H1 (cell line): Measurements from ENCODE around the gene SMYD4. TPM values are rescaled to one million over a fixed set of nuclear protein-coding genes. Genes with fewer than 3 reads are reported as not detected.

Experiments
- CTCF ChIA-PET: fragments of 300-600 bp; sonication (Branson Sonifier 250); formaldehyde crosslinking; loops from one replicate; lab custom pipeline; 2021; ENCODE audit not compliant: partially characterized antibody; lab: Charles Lee
- POLR2A ChIA-PET: fragments of 300-600 bp; sonication (Branson Sonifier 250); formaldehyde crosslinking; loops from one replicate; lab custom pipeline; 2021; ENCODE audit warnings: inconsistent platforms; ENCODE audit not compliant: partially characterized antibody; lab: Charles Lee
- DNase-seq, 2 experiments: peaks; one replicate each; pipeline versions ENCODE4 v3.0.0 to v3.0.0-alpha.2; 2010 to 2022; ENCODE audit warnings: low spot score in 2 of 2, low read depth in 1 of 2, mixed read lengths in 1 of 2
- FAIRE-seq: peaks from 2 replicates; lab custom pipeline; 2011; peaks lifted over from hg19 to GRCh38; lab: Jason Lieb, UNC
- H2AFZ ChIP-seq: 2 replicates; pipeline ENCODE4 v1.8.1; 2012; ENCODE audit warnings: low read length, inconsistent platforms
- H2AK5ac ChIP-seq: 2 replicates; pipeline ENCODE4 v1.6.1; 2013; ENCODE audit warnings: low read depth, low read length
- H2BK120ac ChIP-seq: replicated peaks from 2 replicates; pipeline ENCODE3; 2013; ENCODE audit warnings: low read depth, low read length, inconsistent platforms
- H2BK12ac ChIP-seq: 2 replicates; pipeline ENCODE4 v1.6.1; 2013; ENCODE audit warnings: low read depth, low read length
- H2BK15ac ChIP-seq: 2 replicates; pipeline ENCODE4 v1.6.1; 2013; ENCODE audit warnings: low read length
- H2BK20ac ChIP-seq: 2 replicates; pipeline ENCODE4 v1.6.1; 2013; ENCODE audit warnings: low read length
- H2BK5ac ChIP-seq: 2 replicates; pipeline ENCODE4 v1.6.1; 2013; ENCODE audit warnings: low read depth, low read length
- H3K14ac ChIP-seq: 2 replicates; pipeline ENCODE4 v1.6.1; 2013; ENCODE audit warnings: inconsistent platforms; ENCODE audit not compliant: insufficient read length
- H3K18ac ChIP-seq: 2 replicates; pipeline ENCODE4 v1.6.1; 2013; ENCODE audit warnings: low read length; ENCODE audit errors: extremely low read depth
- H3K23ac ChIP-seq: 2 replicates; pipeline ENCODE4 v1.6.1; 2013; ENCODE audit warnings: inconsistent platforms; ENCODE audit not compliant: insufficient read length
- H3K23me2 ChIP-seq: 2 replicates; pipeline ENCODE4 v1.6.1; 2013; ENCODE audit warnings: low read depth, low read length
- H3K27ac ChIP-seq: 2 replicates; pipeline ENCODE4 v1.6.1; 2011; ENCODE audit warnings: low read depth, low read length, inconsistent platforms
- H3K27me3 ChIP-seq, 4 experiments: replicated peaks in 1 of 4; 1 replicate in 1 of 4; 2 replicates in 3 of 4; pipeline versions ENCODE4 v1.6.1 to v1.8.1; 2011 to 2013; ENCODE audit warnings: low read length in 3 of 4, mild to moderate bottlenecking in 3 of 4, inconsistent platforms in 2 of 4, mixed read lengths in 2 of 4, moderate library complexity in 1 of 4; ENCODE audit not compliant: control insufficient read depth in 3 of 4, insufficient read depth in 3 of 4; ENCODE audit errors: extremely low read depth in 1 of 4
- H3K36me3 ChIP-seq, 4 experiments: 2 replicates each; pipeline versions ENCODE4 v1.6.1 to v1.8.1; 2011 to 2013; ENCODE audit warnings: mild to moderate bottlenecking in 4 of 4, low read length in 3 of 4, moderate library complexity in 2 of 4, control low read depth in 1 of 4, inconsistent platforms in 1 of 4; ENCODE audit not compliant: insufficient read depth in 4 of 4, control insufficient read depth in 2 of 4
- H3K4ac ChIP-seq: replicated peaks from 2 replicates; pipeline ENCODE3; 2013; ENCODE audit warnings: low read length, low read depth, mixed read lengths, inconsistent platforms; ENCODE audit not compliant: insufficient read length
- H3K4me1 ChIP-seq, 4 experiments: replicated peaks in 1 of 4; 1 replicate in 1 of 4; 2 replicates in 3 of 4; pipeline versions ENCODE4 v1.6.1 to v1.8.1; 2011 to 2013; ENCODE audit warnings: low read length in 3 of 4, inconsistent platforms in 2 of 4, mixed read lengths in 1 of 4; ENCODE audit not compliant: insufficient read depth in 4 of 4, control insufficient read depth in 3 of 4
- H3K4me2 ChIP-seq, 2 experiments: 2 replicates each; pipeline versions ENCODE4 v1.6.1 to v1.8.1; 2011 to 2013; ENCODE audit warnings: low read depth in 2 of 2, low read length in 2 of 2, control low read depth in 1 of 2, inconsistent platforms in 1 of 2, mild to moderate bottlenecking in 1 of 2; ENCODE audit not compliant: insufficient read depth in 1 of 2
- H3K4me3 ChIP-seq, 4 experiments: fragments of 200-600, 300-600 bp in 1 of 4; sonication (generic), shearing (Covaris generic), sonication (Bioruptor Twin) in 1 of 4; 2 replicates each; pipeline versions ENCODE4 v1.5.1 to v1.8.1; 2011 to 2016; ENCODE audit warnings: low read length in 4 of 4, low read depth in 3 of 4, control low read depth in 2 of 4, inconsistent platforms in 2 of 4, mild to moderate bottlenecking in 2 of 4, mixed read lengths in 1 of 4, moderate library complexity in 1 of 4; ENCODE audit not compliant: insufficient read depth in 2 of 4; ENCODE audit errors: extremely low read depth in 1 of 4
- H3K56ac ChIP-seq: replicated peaks from 2 replicates; pipeline ENCODE3; 2013; ENCODE audit warnings: low read depth, mild to moderate bottlenecking, mixed read lengths, low read length, inconsistent platforms; ENCODE audit not compliant: insufficient read length
- H3K79me1 ChIP-seq: 2 replicates; pipeline ENCODE4 v1.6.1; 2013; ENCODE audit warnings: low read depth, low read length, control low read depth
- H3K79me2 ChIP-seq, 2 experiments: 2 replicates each; pipeline versions ENCODE4 v1.6.1 to v1.8.1; 2012 to 2013; ENCODE audit warnings: low read length in 2 of 2, mild to moderate bottlenecking in 2 of 2, inconsistent platforms in 1 of 2; ENCODE audit not compliant: insufficient read depth in 2 of 2, control insufficient read depth in 1 of 2
- H3K9ac ChIP-seq, 4 experiments: replicated peaks in 1 of 4; 1 replicate in 1 of 4; 2 replicates in 3 of 4; pipeline versions ENCODE4 v1.6.1 to v1.8.1; 2011 to 2013; ENCODE audit warnings: low read depth in 3 of 4, low read length in 3 of 4, control low read depth in 2 of 4, mild to moderate bottlenecking in 2 of 4, moderate library complexity in 2 of 4, inconsistent platforms in 1 of 4; ENCODE audit errors: extremely low read depth in 1 of 4
- H3K9me3 ChIP-seq, 2 experiments: 2 replicates each; pipeline versions ENCODE4 v1.6.1 to v1.8.1; 2012 to 2013; ENCODE audit warnings: mild to moderate bottlenecking in 2 of 2, moderate library complexity in 2 of 2, control low read depth in 1 of 2, inconsistent platforms in 1 of 2, low read depth in 1 of 2, low read length in 1 of 2, mixed read lengths in 1 of 2; ENCODE audit not compliant: insufficient read depth in 2 of 2
- H4K20me1 ChIP-seq, 2 experiments: replicated peaks in 1 of 2; 2 replicates each; pipeline versions ENCODE3 to v1.8.1; 2011 to 2013; ENCODE audit warnings: inconsistent platforms in 2 of 2, low read length in 2 of 2, mild to moderate bottlenecking in 1 of 2; ENCODE audit not compliant: insufficient read depth in 2 of 2, control insufficient read depth in 1 of 2
- H4K5ac ChIP-seq: 2 replicates; pipeline ENCODE4 v1.6.1; 2013; ENCODE audit warnings: low read length, low read depth, mixed read lengths, inconsistent platforms; ENCODE audit not compliant: insufficient read length
- H4K8ac ChIP-seq: 2 replicates; pipeline ENCODE4 v1.8.0; 2013; ENCODE audit warnings: mild to moderate bottlenecking, moderate library complexity, low read length, inconsistent platforms; ENCODE audit not compliant: insufficient read depth; ENCODE audit errors: extremely low read depth
- H4K91ac ChIP-seq: replicated peaks from 2 replicates; pipeline ENCODE3; 2013; ENCODE audit warnings: low read length, mixed read lengths, inconsistent platforms; ENCODE audit not compliant: insufficient read length
- EP300 ChIP-seq, 2 experiments: IDR thresholded peaks; 1 replicate in 1 of 2; 2 replicates in 1 of 2; pipeline ENCODE4 v1.6.1; 2011 to 2012; ENCODE audit warnings: low read depth in 2 of 2, low read length in 2 of 2, mild to moderate bottlenecking in 2 of 2, borderline replicate concordance in 1 of 2, inconsistent platforms in 1 of 2, moderate library complexity in 1 of 2
- WGBS, 2 experiments: shearing (Covaris generic) in 1 of 2; methylation state at CpG; one replicate each; pipeline versions ENCODE4 v1.1.6 to v1.1.7; 2013 to 2015; ENCODE audit warnings: low lambda C conversion rate in 2 of 2, mixed read lengths in 2 of 2, inconsistent platforms in 1 of 2, low coverage in 1 of 2, missing lambda C conversion rate in 1 of 2; ENCODE audit not compliant: insufficient replicate concordance in 2 of 2, insufficient coverage in 1 of 2, insufficient read length in 1 of 2; ENCODE audit errors: extremely low coverage in 1 of 2, missing lambda C conversion rate in 1 of 2; 5-methylcytosine and 5-hydroxymethylcytosine counted together
- polyA plus RNA-seq, 7 experiments: library from polyadenylated mRNA; depleted of rRNA in 3 of 7; stranded (reverse) in 5 of 7; unstranded in 2 of 7; fragments of >200 nt in 5 of 7; fragments of 200-250 nt in 2 of 7; gene quantifications; 1 replicate in 5 of 7; 2 replicates in 1 of 7; 4 replicates in 1 of 7; pipeline versions ENCODE4 v1.2.1 to v1.2.3, GENCODE V29; 2011 to 2013; ENCODE audit warnings: missing spikeins in 2 of 7, mixed read lengths in 2 of 7
- total RNA-seq: library from RNA; stranded (reverse); fragmentation: NEBNext Ultra II Directional; extraction: Animal tissue kit (Norgen Biotek cat#: 25700); gene quantifications from 2 replicates; pipeline ENCODE4 v1.2.1, GENCODE V29; 2021

The SMYD4 gene
- total and polyA plus RNA-seq, 2 of the 8 experiments (the other 6 are each of a cell fraction or from before 2014, with no cell fraction given), result 10.5 to 23.4 TPM

DNA sequence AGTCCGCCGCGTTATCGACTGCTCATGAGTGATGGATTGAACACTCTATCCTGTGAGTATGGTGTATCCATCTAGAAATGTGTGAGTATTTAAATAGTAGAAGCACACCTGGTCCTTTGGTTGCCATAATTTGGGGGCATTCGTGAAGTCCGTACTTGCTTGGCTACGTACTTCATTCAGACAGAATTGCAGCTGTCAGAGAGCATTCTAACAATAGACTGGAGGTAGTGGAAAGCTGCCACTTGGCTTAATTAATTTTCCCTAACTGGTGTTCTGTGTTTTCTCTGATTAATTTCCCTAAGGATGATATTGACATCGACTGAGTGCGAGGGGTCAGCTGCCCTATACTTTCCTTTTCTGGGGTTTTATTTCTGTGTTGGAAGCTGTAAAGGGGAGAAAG, 14.2 kb upstream of the SMYD4 start:
- Histone ChIP-seq H3K79me2 (peaks cover 0 to 31% of the 10 kb centered on the region in 2 experiments; a peak in 2 of 4 replicates), H3K4me1 (no peaks in the 10 kb centered on the region), H3K14ac (no peak overlapping the region), H3K23me2 (no peaks in the 10 kb centered on the region), H2AK5ac (no peak overlapping the region), H2BK20ac (no peak overlapping the region), H4K91ac (no peak overlapping the region), H3K18ac (no peak overlapping the region), H2AFZ (no peak overlapping the region), H3K27ac (no peak overlapping the region), H2BK5ac (no peak overlapping the region), H3K4me2 (no peak overlapping the region), H3K27me3 (no peaks in the 10 kb centered on the region), H2BK120ac (no peak overlapping the region), H3K9me3 (no peaks in the 10 kb centered on the region), H2BK12ac (no peak overlapping the region), H3K79me1 (no peaks in the 10 kb centered on the region; the same call in 1 of the 2 replicates), H3K23ac (no peak overlapping the region), H3K36me3 (peaks cover 14 to 45% (median 36%) of the 10 kb centered on the region in 4 experiments), H4K8ac (no peak overlapping the region), H4K20me1 (peaks cover 0 to 6% of the 10 kb centered on the region in 2 experiments), H4K5ac (no peak overlapping the region), H2BK15ac (no peak overlapping the region), H3K4me3 (no peak overlapping the region), H3K9ac (no peak overlapping the region), H3K4ac (no peak overlapping the region), H3K56ac (no peak overlapping the region)
- 96% methylated on average over 9 of the region's 9 CpGs; no CpG with 5 or more reads in 1 of the 2 experiments for WGBS, 2 experiments
- no peak for FAIRE-seq
- DNase-seq, result no peak
- ChIA-PET CTCF (interaction anchor here (0.7 to 1.4 kb wide), 3 partner anchors 18 to 60 kb away, joined by 3 to 4 read pairs (median 3); no protein-coding TSS in a partner anchor), POLR2A (no interaction called here)
- TF ChIP-seq EP300 (IDR thresholded peaks at IDR 0.05; ENCODE audit: borderline replicate concordance in 1 of 2, low read depth in 2 of 2, low read length in 2 of 2), result no peak
